Mucosa of stomach (tissue), 1 donor: ENCODE measurements around the gene PUSL1.

Source experiments
- H3K27me3 ChIP-seq: one replicate; pipeline ENCODE4 v1.7.0; 2013; ENCODE audit warnings: mild to moderate bottlenecking, low read length; ENCODE audit not compliant: control insufficient read depth, insufficient read depth
- H3K36me3 ChIP-seq: one replicate; pipeline ENCODE4 v1.7.0; 2013; ENCODE audit warnings: low read length; ENCODE audit not compliant: control insufficient read depth, insufficient read depth
- H3K4me1 ChIP-seq: one replicate; pipeline ENCODE4 v1.7.0; 2013; ENCODE audit warnings: mild to moderate bottlenecking, low read length; ENCODE audit not compliant: control insufficient read depth, insufficient read depth
- H3K4me3 ChIP-seq: one replicate; pipeline ENCODE4 v1.7.0; 2013; ENCODE audit warnings: low read length
- H3K9ac ChIP-seq: one replicate; pipeline ENCODE4 v1.7.0; 2013; ENCODE audit warnings: mild to moderate bottlenecking, low read length, moderate library complexity
- H3K9me3 ChIP-seq: one replicate; pipeline ENCODE4 v1.7.0; 2013; ENCODE audit warnings: mild to moderate bottlenecking, low read length, moderate library complexity; ENCODE audit not compliant: control insufficient read depth
- donor health status: Pancreatic carcinoma.

PUSL1 gene

DNA sequence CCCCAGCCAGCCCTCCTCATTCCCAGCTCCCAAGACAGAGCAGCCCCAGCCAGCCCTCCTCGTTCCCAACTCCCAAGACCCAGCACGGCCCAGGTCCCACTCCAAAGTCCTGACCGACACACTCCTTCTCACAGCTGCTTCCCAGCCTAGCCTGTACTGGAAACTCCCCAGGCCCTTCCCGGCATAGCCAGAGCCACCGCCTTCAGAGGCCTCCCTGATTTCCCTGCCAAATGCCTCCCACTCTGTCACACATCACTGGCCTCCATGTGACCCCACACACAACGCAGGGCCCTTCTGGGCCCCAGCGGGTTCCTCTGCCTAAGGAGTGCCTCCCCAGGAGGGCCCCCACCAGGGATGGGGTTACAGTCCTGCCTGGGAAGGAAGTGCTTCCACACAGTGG lies 37.6 kb upstream of the PUSL1 start:
- H3K4me3 ChIP-seq = no peak overlapping the region
- peaks cover 6% of the 10 kb centered on the region for H3K36me3 ChIP-seq
- H3K4me1 ChIP-seq = peaks cover 31% of the 10 kb centered on the region
- H3K9ac ChIP-seq = no peak overlapping the region
- no peaks in the 10 kb centered on the region for H3K27me3 ChIP-seq
- no peaks in the 10 kb centered on the region for H3K9me3 ChIP-seq

DNA sequence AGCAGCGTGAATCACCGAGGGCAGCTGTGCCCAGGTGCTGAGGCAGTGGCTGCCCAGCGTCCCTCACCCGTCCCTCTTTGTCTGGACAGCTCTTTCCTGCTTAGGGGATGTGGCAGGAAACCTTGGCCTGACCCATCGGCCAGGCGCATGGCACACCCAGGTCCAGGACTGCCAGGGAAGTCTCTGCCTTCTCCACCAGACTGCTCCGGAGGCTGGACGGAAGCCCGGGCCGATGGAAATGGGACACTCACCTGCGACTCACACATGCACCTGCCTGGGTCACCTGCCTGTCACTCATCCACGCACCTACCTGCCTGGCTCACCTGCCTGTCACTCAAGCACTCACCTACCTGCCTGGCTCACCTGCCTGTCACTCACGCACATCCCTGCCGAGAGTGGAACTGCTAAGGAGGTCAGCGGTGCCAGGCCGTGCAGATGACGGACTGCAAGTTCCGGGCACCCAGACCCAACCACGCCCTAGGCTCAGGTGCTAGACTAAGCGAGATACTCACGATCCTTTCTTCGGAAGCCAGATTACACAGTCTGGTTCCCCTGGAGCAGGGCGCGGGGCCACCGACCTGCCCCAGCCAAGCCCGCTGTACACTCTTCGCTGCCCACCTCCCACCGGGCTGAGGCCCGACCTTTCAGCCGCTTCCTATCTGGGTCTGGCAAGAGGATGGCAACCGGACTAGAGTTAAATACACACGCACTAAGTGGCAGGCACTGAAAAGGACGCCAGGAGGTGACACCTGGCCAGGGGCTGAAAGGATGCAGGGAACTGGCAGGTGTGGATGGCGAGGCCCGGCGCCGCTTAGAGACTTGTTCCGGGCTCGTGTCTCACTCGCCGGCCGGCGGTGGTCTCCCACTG lies 35.8 kb upstream of the PUSL1 start:
- Histone ChIP-seq H3K4me1 (peaks cover 31% of the 10 kb centered on the region), H3K36me3 (peaks cover under 1% of the 10 kb centered on the region), H3K9ac (peak overlapping the region; percentile 79), H3K27me3 (no peaks in the 10 kb centered on the region), H3K4me3 (peak overlapping the region; percentile 44), H3K9me3 (no peaks in the 10 kb centered on the region)

DNA sequence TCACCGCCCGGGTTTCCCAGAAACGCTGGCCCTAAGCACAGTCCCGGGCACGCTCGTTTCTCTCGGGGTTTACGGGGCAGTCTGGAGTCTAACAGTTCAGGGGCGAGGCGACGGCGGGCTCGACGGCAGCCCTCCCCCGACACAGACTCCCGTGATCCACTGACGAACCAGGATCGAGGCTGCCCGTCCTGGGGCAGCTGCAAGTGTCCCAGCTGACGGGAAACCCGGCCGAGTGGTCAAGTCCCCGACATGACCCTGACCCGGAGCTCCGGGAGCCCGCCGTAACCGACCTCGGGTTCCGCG lies 35.2 kb upstream of the PUSL1 start:
- Histone ChIP-seq H3K27me3 (no peaks in the 10 kb centered on the region), H3K4me1 (peaks cover 31% of the 10 kb centered on the region), H3K36me3 (no peaks in the 10 kb centered on the region), H3K9me3 (no peaks in the 10 kb centered on the region), H3K4me3 (peak overlapping the region; percentile 44), H3K9ac (peak overlapping the region; percentile 79)

DNA sequence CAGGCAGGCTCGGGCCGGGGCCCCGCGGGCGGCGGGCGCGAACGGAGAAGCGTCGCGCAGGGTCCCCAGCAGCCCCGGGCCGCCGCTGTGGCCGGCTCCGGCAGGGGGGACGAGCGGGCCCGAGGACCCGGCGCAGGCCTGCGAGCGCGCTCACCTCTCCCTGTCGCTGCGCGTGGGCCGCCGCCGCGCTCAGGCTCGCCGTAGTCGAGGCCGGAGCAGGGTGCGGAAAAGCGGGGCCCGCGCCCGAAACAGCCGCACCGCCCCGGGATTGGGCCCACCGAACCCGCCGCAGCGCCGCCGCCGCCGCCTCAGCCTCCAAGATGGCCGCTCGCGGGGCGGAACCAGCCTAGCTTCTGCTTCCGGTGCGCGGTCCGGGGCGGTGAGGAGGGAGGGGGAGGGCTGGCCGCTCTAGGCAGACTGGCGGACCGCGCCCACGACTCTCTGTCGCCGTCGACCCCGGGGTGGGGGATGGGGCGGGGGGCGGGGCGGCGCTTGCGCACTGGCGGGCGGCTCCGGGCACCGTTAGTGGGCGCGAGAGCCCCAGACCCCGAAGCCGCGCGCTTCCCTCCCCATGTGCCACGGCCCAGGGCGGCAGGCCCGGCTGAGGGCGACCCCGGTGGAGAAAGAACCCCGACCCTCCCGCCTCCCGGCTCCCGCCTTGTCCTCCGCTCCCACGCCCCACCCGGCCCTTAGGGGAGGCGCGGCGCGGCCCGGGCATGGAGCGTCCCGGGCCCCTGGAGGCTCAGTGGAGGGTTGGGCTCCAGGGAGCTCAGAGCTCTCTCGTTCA lies 34.7 kb upstream of the PUSL1 start, which contains the start of gene UBE2J2:
Gene UBE2J2 (minus strand): TSS at position 343 of the 787 bp plus-strand sequence. CDS start 5,862 bp downstream, outside the sequence.
- peaks cover 31% of the 10 kb centered on the region for H3K4me1 ChIP-seq

DNA sequence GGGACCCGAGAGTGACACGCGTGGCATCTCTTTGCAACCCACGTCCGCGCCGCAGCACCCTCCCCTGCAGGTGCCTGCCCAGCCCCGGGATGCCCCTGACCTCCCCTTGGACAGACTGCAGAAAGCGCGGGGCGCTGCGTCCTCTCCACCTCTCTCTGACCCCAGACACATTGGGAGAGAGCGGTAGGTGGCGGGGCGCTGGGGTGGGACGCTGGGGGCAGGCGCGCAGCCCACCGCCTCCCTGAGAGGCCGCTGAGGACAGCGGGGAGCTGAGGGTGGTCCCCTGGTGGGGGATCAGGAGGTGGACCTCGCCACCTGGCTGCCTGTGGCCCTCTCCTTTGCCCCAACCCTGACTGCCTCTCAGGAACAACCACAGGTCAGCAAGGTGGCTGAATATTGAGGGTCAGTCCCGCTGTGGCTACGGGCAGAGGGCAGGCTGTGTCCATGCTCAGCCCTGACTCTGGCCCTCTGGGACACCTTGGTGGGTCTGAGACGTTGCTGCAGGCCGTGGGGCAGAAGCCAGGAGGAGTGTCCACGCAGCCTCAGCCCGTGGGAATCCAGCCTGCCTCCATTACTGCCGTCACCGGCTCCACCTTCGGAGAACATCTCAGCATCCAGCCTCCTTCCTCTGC lies 34.0 kb upstream of the PUSL1 start:
- H3K9ac ChIP-seq = peak overlapping the region; percentile 53
- no peaks in the 10 kb centered on the region for H3K36me3 ChIP-seq
- peaks cover 31% of the 10 kb centered on the region for H3K4me1 ChIP-seq

More for the DNA sequence above, 34.7 kb upstream of the PUSL1 start, which contains the start of gene UBE2J2:
- Histone ChIP-seq H3K4me3 (peak within 1 kb of the TSS; percentile 44), H3K36me3 (no peaks in the 10 kb centered on the region), H3K27me3 (no peaks in the 10 kb centered on the region), H3K9ac (peak within 1 kb of the TSS; percentile 79), H3K9me3 (no peaks in the 10 kb centered on the region)

DNA sequence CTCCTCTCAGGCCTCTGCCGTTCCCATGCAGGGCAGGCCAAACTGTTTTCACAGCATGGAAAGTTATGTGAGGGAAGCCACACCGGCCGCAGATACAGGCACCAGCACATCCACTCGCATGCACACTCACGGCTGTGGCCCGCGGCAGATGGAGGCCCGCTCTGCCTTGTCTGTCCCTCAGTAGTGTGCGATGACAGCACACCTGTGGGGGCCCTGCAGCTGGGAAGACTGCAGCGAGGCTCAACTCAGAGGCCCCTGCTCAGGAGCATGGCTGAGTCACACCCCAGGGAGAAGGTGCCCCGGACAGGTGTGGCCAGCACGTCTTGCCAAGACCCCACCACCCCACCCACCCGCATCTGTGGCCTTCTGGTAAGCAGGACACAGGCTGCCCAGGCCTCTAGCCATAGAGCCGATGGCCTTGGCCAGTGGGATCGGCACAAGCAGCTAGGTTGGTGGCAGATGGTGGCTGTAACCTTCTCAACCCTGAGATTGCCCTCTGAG lies 33.4 kb upstream of the PUSL1 start:
- Histone ChIP-seq H3K27me3 (no peaks in the 10 kb centered on the region), H3K36me3 (no peaks in the 10 kb centered on the region), H3K9ac (no peak overlapping the region), H3K4me1 (peaks cover 31% of the 10 kb centered on the region), H3K4me3 (no peak overlapping the region), H3K9me3 (no peaks in the 10 kb centered on the region)

More for the DNA sequence above, 34.0 kb upstream of the PUSL1 start:
- no peaks in the 10 kb centered on the region for H3K9me3 ChIP-seq
- H3K4me3 ChIP-seq = no peak overlapping the region
- no peaks in the 10 kb centered on the region for H3K27me3 ChIP-seq

DNA sequence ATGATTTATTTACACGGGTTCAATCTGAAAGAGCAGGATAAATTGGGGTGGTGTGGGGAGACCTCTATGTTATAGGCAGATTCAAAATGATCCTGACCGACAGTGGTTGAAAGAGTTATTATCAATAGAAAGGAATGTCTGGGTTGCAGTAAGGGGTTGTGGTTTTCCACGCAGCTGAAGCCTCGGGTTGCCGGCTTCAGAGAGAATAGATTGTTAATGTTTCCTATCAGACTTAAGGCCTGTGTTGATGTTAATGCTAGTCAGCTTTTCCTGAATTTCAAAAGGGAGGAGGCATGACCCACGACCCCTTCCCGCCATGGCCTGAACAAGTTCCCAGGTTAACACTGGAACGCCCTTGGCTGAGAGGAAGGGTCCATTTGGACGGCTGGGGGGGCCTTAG lies 32.6 kb upstream of the PUSL1 start:
- H3K27me3 ChIP-seq = no peaks in the 10 kb centered on the region
- peaks cover 23% of the 10 kb centered on the region for H3K4me1 ChIP-seq
- no peaks in the 10 kb centered on the region for H3K9me3 ChIP-seq
- no peak overlapping the region for H3K9ac ChIP-seq
- no peak overlapping the region for H3K4me3 ChIP-seq
- no peaks in the 10 kb centered on the region for H3K36me3 ChIP-seq

DNA sequence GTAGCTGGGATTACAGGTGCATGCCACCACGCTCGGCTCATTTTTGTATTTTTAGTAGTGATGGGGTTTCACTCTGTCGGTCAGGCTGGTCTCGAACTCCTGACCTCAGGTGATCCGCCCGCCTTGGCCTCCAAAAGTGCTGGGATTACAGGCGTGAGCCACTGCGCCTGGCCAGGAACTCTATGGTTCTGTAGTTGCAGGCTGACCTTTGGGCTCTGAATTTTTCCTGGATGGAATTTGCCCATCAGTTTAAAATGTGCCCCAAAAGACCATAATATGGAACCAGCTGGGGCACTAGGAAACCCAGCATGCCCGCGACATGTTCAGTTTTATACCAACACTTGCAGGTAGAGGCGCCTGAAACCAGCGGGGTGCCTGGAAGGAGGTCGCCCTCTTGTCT lies 29.8 kb upstream of the PUSL1 start:
- Histone ChIP-seq H3K36me3 (no peaks in the 10 kb centered on the region), H3K27me3 (no peaks in the 10 kb centered on the region), H3K9ac (no peak overlapping the region), H3K4me1 (peaks cover 31% of the 10 kb centered on the region), H3K4me3 (no peak overlapping the region), H3K9me3 (no peaks in the 10 kb centered on the region)

DNA sequence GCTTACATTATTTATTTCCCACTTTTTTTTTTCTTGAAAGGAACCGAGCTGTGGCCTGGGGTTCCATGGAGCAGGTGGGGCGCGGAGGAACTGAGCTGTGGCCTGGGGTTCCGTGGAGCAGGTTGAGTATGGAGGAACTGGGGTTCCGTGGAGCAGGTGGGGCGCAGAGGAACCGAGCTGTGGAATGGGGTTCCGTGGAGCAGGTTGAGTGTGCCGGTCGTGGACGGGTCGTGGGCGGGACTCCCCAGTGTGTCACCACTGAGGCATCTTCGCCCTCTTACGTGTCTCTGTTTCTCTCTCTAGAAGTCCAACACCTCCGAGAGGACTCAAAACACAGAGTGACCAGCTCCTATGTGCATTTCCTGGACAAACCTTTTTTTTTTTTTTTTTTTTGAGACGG lies 29.4 kb upstream of the PUSL1 start:
- Histone ChIP-seq H3K36me3 (no peaks in the 10 kb centered on the region), H3K4me1 (peaks cover 33% of the 10 kb centered on the region), H3K4me3 (no peak overlapping the region), H3K27me3 (no peaks in the 10 kb centered on the region), H3K9ac (no peak overlapping the region), H3K9me3 (no peaks in the 10 kb centered on the region)

DNA sequence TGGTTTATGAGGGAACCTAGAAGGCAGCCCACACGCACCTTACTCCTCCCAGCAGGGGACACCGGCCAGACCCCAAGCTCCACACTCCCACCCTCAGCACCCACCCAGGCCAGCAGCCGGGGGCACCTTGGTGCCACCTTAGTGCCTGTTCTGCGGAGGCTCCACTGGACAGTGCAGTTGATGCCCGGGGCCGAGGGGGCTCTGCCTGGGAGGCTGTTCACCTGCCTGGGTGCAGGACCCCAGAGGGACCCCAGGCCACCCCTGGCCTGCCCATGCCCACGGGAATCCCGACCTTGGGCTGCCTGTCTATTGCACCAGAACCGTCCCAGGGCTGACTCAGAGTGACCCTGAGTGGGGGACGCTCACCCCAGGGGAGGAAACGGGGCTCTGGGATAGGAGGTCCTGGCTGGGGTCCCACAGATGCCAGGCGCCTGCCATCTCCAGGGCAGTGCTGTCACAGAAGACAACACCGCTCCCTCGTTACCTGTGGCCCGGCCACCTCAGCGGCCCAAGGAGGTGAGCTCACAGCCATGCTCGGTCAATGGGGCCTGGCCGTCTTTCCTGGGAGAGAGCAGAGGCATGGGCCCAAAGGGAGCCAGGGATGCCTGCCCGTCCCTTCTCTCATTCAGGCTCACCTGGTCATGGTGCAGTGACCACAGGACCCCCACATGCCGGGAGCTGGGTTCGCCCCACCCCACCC lies 27.5 kb upstream of the PUSL1 start:
- H3K36me3 ChIP-seq = no peaks in the 10 kb centered on the region
- H3K9me3 ChIP-seq = no peaks in the 10 kb centered on the region
- H3K4me3 ChIP-seq = no peak overlapping the region
- H3K27me3 ChIP-seq = peaks cover 5% of the 10 kb centered on the region
- peak overlapping the region; percentile 13 for H3K9ac ChIP-seq
- peaks cover 32% of the 10 kb centered on the region for H3K4me1 ChIP-seq

DNA sequence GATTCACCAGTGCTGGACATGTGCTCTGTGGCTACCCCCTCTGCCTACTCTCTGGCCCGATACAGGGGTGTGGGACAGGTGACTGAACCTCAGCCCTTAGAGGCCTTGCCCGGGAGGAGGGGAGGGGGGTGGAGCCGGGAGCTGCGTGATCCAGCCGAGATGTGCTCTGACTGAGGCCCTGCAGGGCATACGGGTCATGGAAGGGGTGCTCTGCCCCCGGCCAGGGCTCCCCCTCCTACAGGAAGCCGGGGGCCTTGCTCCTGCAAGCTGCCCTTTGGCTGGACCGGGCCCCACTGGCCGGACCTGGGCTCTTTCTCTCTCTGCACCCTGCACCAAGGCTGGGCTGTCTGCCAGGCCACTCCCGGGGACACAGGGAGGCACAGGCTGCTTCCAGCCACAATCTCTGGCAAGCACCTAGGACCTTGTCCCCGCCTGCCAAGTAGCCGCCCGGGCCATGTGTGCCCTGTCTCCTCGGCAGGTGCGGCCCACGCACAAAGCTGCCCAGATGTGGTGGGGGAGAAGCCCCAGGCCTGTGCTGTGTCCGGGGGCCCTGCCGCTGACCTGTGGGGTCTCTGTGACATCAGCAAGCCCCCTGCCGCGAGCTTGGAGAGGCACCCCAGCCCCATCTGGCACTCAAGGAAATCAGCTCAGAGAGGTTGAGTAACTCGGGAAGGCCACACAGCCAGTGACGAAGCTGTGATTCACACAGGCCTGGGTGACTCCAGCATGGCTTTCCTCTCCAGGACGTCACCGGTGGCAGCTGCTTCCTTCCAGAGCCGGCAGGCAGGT lies 26.7 kb upstream of the PUSL1 start:
- H3K27me3 ChIP-seq = peaks cover 6% of the 10 kb centered on the region
- no peak overlapping the region for H3K4me3 ChIP-seq
- H3K36me3 ChIP-seq = no peaks in the 10 kb centered on the region
- H3K4me1 ChIP-seq = peaks cover 35% of the 10 kb centered on the region
- no peaks in the 10 kb centered on the region for H3K9me3 ChIP-seq
- H3K9ac ChIP-seq = peak overlapping the region; percentile 33
